NCI-H128 (cell line): ENCODE results near the gene BORCS5.

Experiments
- DNase-seq: peaks from one replicate; lab custom pipeline; 2025; ENCODE audit not compliant: unreplicated experiment; lab: John Stamatoyannopoulos, UW

The BORCS5 gene

GRCh38 chr12:12427568-12427967, 70.7 kb downstream of the BORCS5 start:
- no peak for DNase-seq

GRCh38 chr12:12428047-12428446, 71.2 kb downstream of the BORCS5 start:
- DNase-seq = no peak

GRCh38 chr12:12428961-12429657, 72.2 kb downstream of the BORCS5 start:
- no peak for DNase-seq

- DNase-seq = no peak
These were observed 75.5 kb downstream of the BORCS5 start for GRCh38 chr12:12432364-12432763.

- DNase-seq = no peak
These were observed 76.4 kb downstream of the BORCS5 start for GRCh38 chr12:12433203-12433731.

GRCh38 chr12:12436831-12437345, 80.0 kb downstream of the BORCS5 start:
- DNase-seq = no peak

- DNase-seq = no peak
These were observed 82.8 kb downstream of the BORCS5 start for GRCh38 chr12:12439636-12440035.

- no peak for DNase-seq
These were observed 84.0 kb downstream of the BORCS5 start for GRCh38 chr12:12440784-12441428.

- DNase-seq = no peak
These were observed 84.5 kb downstream of the BORCS5 start for GRCh38 chr12:12441429-12441807.

- DNase-seq = no peak
These were observed 85.1 kb downstream of the BORCS5 start for GRCh38 chr12:12441843-12442461.

GRCh38 chr12:12442548-12443071, 85.7 kb downstream of the BORCS5 start:
- DNase-seq = no peak

GRCh38 chr12:12443431-12443878, 86.6 kb downstream of the BORCS5 start:
- DNase-seq = no peak

GRCh38 chr12:12445165-12445881, 88.4 kb downstream of the BORCS5 start:
- no peak for DNase-seq

- DNase-seq = no peak
These were observed 89.0 kb downstream of the BORCS5 start for GRCh38 chr12:12445882-12446181.

- no peak for DNase-seq
These were observed 89.9 kb downstream of the BORCS5 start for GRCh38 chr12:12446786-12447185.

GRCh38 chr12:12447236-12447635, 90.4 kb downstream of the BORCS5 start:
- no peak for DNase-seq

GRCh38 chr12:12447837-12448236, 91.0 kb downstream of the BORCS5 start:
- DNase-seq = no peak

GRCh38 chr12:12449533-12450025, 92.7 kb downstream of the BORCS5 start:
- DNase-seq = no peak

- no peak for DNase-seq
These were observed 93.2 kb downstream of the BORCS5 start for GRCh38 chr12:12450043-12450471.

GRCh38 chr12:12451098-12451497, 94.2 kb downstream of the BORCS5 start:
- no peak for DNase-seq
